Keratinocyte (primary cell): ENCODE results near the gene TRIP11. TPM values are rescaled to one million over a fixed set of nuclear protein-coding genes. Genes with fewer than 3 reads are reported as not detected.
"Not testable (repeated sequence)": the region's sequence is repeated elsewhere in the genome, so short reads cannot be mapped to it uniquely, and the experiment has no call there.

Experiments
- DNase-seq: peaks from one replicate; pipeline ENCODE4 v3.0.0-alpha.2; 2011; ENCODE audit warnings: low read depth, missing footprints, low spot score
- FAIRE-seq: peaks from 2 replicates; lab custom pipeline; 2011; peaks lifted over from hg19 to GRCh38; lab: Jason Lieb, UNC
- H2AFZ ChIP-seq: 2 replicates; pipeline ENCODE4 v1.6.0; 2012; ENCODE audit warnings: low read length, control low read depth, inconsistent platforms; ENCODE audit not compliant: control insufficient read depth
- H3K27ac ChIP-seq: 2 replicates; pipeline ENCODE4 v1.5.1; 2011; ENCODE audit warnings: low read length; ENCODE audit not compliant: control insufficient read depth, insufficient read depth
- H3K27me3 ChIP-seq: 3 replicates; pipeline ENCODE4 v1.6.0; 2011; ENCODE audit warnings: low read length; ENCODE audit not compliant: control insufficient read depth, insufficient read depth; ENCODE audit errors: extremely low read depth
- H3K36me3 ChIP-seq, 2 experiments: 2 replicates in 1 of 2; 3 replicates in 1 of 2; pipeline ENCODE4 v1.5.1; 2011; ENCODE audit warnings: low read length in 2 of 2, mild to moderate bottlenecking in 1 of 2; ENCODE audit not compliant: control insufficient read depth in 2 of 2, insufficient read depth in 2 of 2; ENCODE audit errors: extremely low read depth in 1 of 2
- H3K4me1 ChIP-seq: 3 replicates; pipeline ENCODE4 v1.5.1; 2011; ENCODE audit warnings: low read length; ENCODE audit not compliant: control insufficient read depth, insufficient read depth; ENCODE audit errors: extremely low read depth
- H3K4me2 ChIP-seq: 3 replicates; pipeline ENCODE4 v1.6.0; 2011; ENCODE audit warnings: low read depth, low read length; ENCODE audit not compliant: control insufficient read depth, insufficient read depth; ENCODE audit errors: extremely low read depth
- H3K4me3 ChIP-seq, 3 experiments: fragments of 200-600 bp in 1 of 3; sonication (generic) in 1 of 3; 2 replicates in 2 of 3; 3 replicates in 1 of 3; pipeline ENCODE4 v1.5.1; 2011 to 2016; ENCODE audit warnings: low read length in 3 of 3, mild to moderate bottlenecking in 3 of 3, control low read depth in 2 of 3, inconsistent platforms in 1 of 3, low read depth in 1 of 3, mixed read lengths in 1 of 3, mixed run types in 1 of 3, moderate library complexity in 1 of 3; ENCODE audit not compliant: control insufficient read depth in 2 of 3, insufficient read depth in 2 of 3; ENCODE audit errors: extremely low read depth in 1 of 3
- H3K79me2 ChIP-seq: 2 replicates; pipeline ENCODE4 v1.6.0; 2012; ENCODE audit warnings: low read length; ENCODE audit not compliant: control insufficient read depth, insufficient read depth
- H3K9ac ChIP-seq: 3 replicates; pipeline ENCODE4 v1.6.0; 2011; ENCODE audit warnings: low read length; ENCODE audit not compliant: control insufficient read depth, insufficient read depth; ENCODE audit errors: extremely low read depth
- H3K9me1 ChIP-seq: 3 replicates; pipeline ENCODE4 v1.6.0; 2011; ENCODE audit warnings: low read length; ENCODE audit not compliant: control insufficient read depth, insufficient read depth; ENCODE audit errors: extremely low read depth
- H3K9me3 ChIP-seq: 2 replicates; pipeline ENCODE4 v1.5.1; 2012; ENCODE audit warnings: low read depth, low read length; ENCODE audit not compliant: control insufficient read depth
- H4K20me1 ChIP-seq: 3 replicates; pipeline ENCODE4 v1.6.0; 2011; ENCODE audit warnings: low read length; ENCODE audit not compliant: control insufficient read depth, insufficient read depth; ENCODE audit errors: extremely low read depth
- CTCF ChIP-seq, 3 experiments: IDR thresholded peaks in 1 of 3; conservative IDR thresholded peaks in 1 of 3; optimal IDR thresholded peaks in 1 of 3; 2 replicates in 2 of 3; 3 replicates in 1 of 3; pipeline versions ENCODE3 to v1.5.1; 2011; ENCODE audit warnings: low read length in 3 of 3, mild to moderate bottlenecking in 3 of 3, moderate library complexity in 2 of 3, control low read depth in 1 of 3, inconsistent platforms in 1 of 3; ENCODE audit not compliant: insufficient read depth in 2 of 3; ENCODE audit errors: extremely low read depth in 1 of 3
- EZH2 ChIP-seq: IDR thresholded peaks from one replicate; pipeline ENCODE4 v1.6.1; 2012; ENCODE audit warnings: inconsistent platforms, mild to moderate bottlenecking, low read length, moderate library complexity
- dilution Hi-C: fragments of 300-500 bp; cut with MboI; formaldehyde crosslinking; loops from one replicate; pipeline ENCODE4 v1.7.0; 2020; ENCODE audit warnings: low sequenced_read_pairs; ENCODE audit not compliant: extremely low pct_ligation_motif_present
- polyA plus RNA-seq, 5 experiments: library from polyadenylated mRNA; depleted of rRNA in 3 of 5; stranded (reverse) in 3 of 5; stranded (forward) in 1 of 5; unstranded in 1 of 5; fragments of >200 nt; gene quantifications; 1 replicate in 1 of 5; 2 replicates in 3 of 5; 3 replicates in 1 of 5; pipeline versions ENCODE4 v1.2.1 to v1.2.3, GENCODE V29; 2011 to 2012; ENCODE audit warnings: missing spikeins in 2 of 5, low read depth in 1 of 5, low replicate concordance in 1 of 5

The TRIP11 gene
- polyA plus RNA-seq, 1 donor (not counting 4 experiments of a cell fraction or from before 2014, with no cell fraction given): 25.3 TPM

DNA sequence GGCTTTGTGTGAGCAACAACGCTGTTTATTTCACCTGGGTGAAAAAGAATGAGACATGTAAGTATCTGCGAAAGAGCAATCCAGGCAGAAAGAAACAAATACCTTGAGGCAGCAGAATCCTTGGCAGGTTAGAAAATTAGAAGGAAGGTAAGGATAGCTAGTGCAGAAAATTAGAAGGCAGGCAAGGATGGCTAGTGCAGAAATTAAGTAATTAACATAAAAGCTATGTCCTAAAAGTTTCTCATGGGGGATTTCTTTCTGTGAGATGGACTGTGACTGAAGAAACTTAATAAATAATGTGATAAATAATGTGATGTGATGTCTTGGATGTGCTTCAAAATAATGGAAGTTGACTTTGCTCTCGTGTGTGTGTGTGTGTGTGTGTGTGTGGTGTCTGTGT is 9.9 kb upstream of the TRIP11 start:
- no peak for FAIRE-seq
- Histone ChIP-seq H3K36me3 (peaks cover 0 to 4% of the 10 kb centered on the region in 2 experiments), H3K9me3 (no peaks in the 10 kb centered on the region), H3K27ac (no peak overlapping the region), H3K4me1 (no peaks in the 10 kb centered on the region), H3K27me3 (no peaks in the 10 kb centered on the region), H3K4me3 (no peak overlapping the region), H3K4me2 (no peak overlapping the region), H3K79me2 (no peaks in the 10 kb centered on the region), H3K9ac (no peak overlapping the region), H4K20me1 (no peaks in the 10 kb centered on the region), H2AFZ (no peak overlapping the region), H3K9me1 (no peaks in the 10 kb centered on the region)
- DNase-seq: no peak
- TF ChIP-seq CTCF (optimal IDR thresholded peaks at IDR 0.05 in 1 of 3, IDR thresholded peaks at IDR 0.05 in 1 of 3, conservative IDR thresholded peaks at IDR 0.05 in 1 of 3; ENCODE audit: extremely low read depth in 1 of 3, insufficient read depth in 2 of 3, low read length in 3 of 3): no peak
- TF ChIP-seq EZH2: no peak
- dilution Hi-C loops: no loop called here

GRCh38 chr14:92049221-92049620 is 9.4 kb upstream of the TRIP11 start:
- H3K9me3 ChIP-seq, H4K20me1 ChIP-seq, H3K4me3 ChIP-seq, H3K79me2 ChIP-seq, H3K9ac ChIP-seq, DNase-seq, H3K4me1 ChIP-seq, H3K4me2 ChIP-seq, H3K27ac ChIP-seq, H2AFZ ChIP-seq, H3K27me3 ChIP-seq, H3K36me3 ChIP-seq, dilution Hi-C loops, H3K9me1 ChIP-seq, FAIRE-seq: not testable (repeated sequence)

GRCh38 chr14:92045904-92046303 is 6.0 kb upstream of the TRIP11 start:
- H3K36me3 ChIP-seq, DNase-seq, H4K20me1 ChIP-seq, FAIRE-seq, H3K9me1 ChIP-seq, H3K27me3 ChIP-seq, H3K9ac ChIP-seq, H3K27ac ChIP-seq, H2AFZ ChIP-seq, dilution Hi-C loops, H3K4me2 ChIP-seq, H3K4me1 ChIP-seq, H3K4me3 ChIP-seq, H3K79me2 ChIP-seq, H3K9me3 ChIP-seq: not testable (repeated sequence)

DNA sequence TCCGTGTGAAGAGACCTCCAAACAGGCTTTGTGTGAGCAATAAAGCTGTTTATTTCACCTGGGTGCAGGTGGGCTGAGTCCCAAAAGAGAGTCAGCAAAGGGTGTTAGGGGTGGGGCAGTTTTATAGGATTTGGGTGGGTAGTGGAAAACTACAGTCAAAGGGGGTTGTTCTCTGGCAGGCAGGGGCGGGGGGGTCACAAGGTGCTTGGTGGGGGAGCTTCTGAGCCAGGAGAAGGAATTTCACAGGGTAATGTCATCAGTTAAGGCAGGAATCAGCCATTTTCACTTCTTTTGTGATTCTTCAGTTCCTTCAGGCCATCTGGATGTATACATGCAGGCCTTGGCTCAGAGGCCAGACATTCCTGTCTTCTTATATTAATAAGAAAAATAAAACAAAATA is 1.9 kb upstream of the TRIP11 start:
- H4K20me1 ChIP-seq, H3K9me1 ChIP-seq, H3K9ac ChIP-seq, H3K27me3 ChIP-seq, H3K4me2 ChIP-seq, H3K36me3 ChIP-seq, dilution Hi-C loops, H3K4me3 ChIP-seq, H2AFZ ChIP-seq, FAIRE-seq, H3K9me3 ChIP-seq, H3K27ac ChIP-seq, DNase-seq: not testable (repeated sequence)
- peaks cover 34% of the 10 kb centered on the region for H3K79me2 ChIP-seq
- H3K4me1 ChIP-seq: peaks cover 10% of the 10 kb centered on the region
